Upper lobe of left lung (tissue), 4 donors: Measurements from ENCODE around the gene REM1.

Experiments used
- POLR2AphosphoS5 ChIP-seq, 2 donors: sonication (generic); formaldehyde crosslinking; IDR thresholded peaks; one replicate each; pipeline ENCODE4 v1.5.1; 2017; ENCODE audit warnings: antibody characterized with exemption in 2 of 2
- TF ChIP-seq, protein P1 (sequence below), 6 experiments: fragments of 450-650 bp in 4 of 6; fragments of 200-600 bp in 2 of 6; sonication (generic) in 2 of 6; IDR thresholded peaks; one replicate each; pipeline ENCODE4 v1.5.1; 2016 to 2019; ENCODE audit warnings: antibody characterized with exemption in 6 of 6

DNA sequence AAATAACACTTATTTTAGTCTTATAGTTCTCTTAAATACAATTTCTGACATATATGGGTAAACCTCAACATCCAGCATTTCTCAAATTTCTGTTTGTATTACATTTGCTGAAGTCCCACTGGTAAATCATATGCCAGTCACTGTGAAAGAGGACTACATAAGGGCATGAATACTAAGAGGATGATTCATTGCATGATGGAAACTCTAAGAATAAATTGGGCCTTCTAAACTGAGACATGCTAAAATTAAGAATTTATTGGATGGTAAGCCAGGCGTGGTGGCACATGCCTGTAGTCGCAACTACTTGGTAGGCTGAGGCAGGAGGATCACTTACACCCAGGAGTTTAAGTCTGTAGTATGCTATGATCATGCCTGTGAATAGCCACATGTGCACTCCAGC lies 22.5 kb upstream of the REM1 start:
- TF ChIP-seq, protein P1, sequence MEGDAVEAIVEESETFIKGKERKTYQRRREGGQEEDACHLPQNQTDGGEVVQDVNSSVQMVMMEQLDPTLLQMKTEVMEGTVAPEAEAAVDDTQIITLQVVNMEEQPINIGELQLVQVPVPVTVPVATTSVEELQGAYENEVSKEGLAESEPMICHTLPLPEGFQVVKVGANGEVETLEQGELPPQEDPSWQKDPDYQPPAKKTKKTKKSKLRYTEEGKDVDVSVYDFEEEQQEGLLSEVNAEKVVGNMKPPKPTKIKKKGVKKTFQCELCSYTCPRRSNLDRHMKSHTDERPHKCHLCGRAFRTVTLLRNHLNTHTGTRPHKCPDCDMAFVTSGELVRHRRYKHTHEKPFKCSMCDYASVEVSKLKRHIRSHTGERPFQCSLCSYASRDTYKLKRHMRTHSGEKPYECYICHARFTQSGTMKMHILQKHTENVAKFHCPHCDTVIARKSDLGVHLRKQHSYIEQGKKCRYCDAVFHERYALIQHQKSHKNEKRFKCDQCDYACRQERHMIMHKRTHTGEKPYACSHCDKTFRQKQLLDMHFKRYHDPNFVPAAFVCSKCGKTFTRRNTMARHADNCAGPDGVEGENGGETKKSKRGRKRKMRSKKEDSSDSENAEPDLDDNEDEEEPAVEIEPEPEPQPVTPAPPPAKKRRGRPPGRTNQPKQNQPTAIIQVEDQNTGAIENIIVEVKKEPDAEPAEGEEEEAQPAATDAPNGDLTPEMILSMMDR (IDR thresholded peaks at IDR 0.05), result no peak
- TF ChIP-seq POLR2AphosphoS5 (IDR thresholded peaks at IDR 0.05), result no peak
